GM23248 (cell line): ENCODE results near the gene RAB1A. TPM values are rescaled to one million over a fixed set of nuclear protein-coding genes. Genes with fewer than 3 reads are reported as not detected.

Experiments
- DNase-seq: peaks from one replicate; pipeline ENCODE4 v3.0.0-alpha.2; 2015
- H2AFZ ChIP-seq: fragments of 200-600 bp; sonication (generic); 2 replicates; pipeline ENCODE4 v1.6.1; 2016; ENCODE audit warnings: antibody characterized with exemption
- H3F3A ChIP-seq: fragments of 200-600 bp; sonication (generic); 2 replicates; pipeline ENCODE4 v1.6.1; 2016; ENCODE audit warnings: mild to moderate bottlenecking, antibody characterized with exemption, mixed run types; ENCODE audit not compliant: insufficient read depth
- H3K27ac ChIP-seq: fragments of 200-600 bp; sonication (generic); 2 replicates; pipeline ENCODE4 v1.5.1; 2016; ENCODE audit warnings: mild to moderate bottlenecking
- H3K27me3 ChIP-seq: fragments of 200-600 bp; sonication (generic); replicated peaks from 2 replicates; pipeline ENCODE4 v1.6.1; 2016; ENCODE audit warnings: mild to moderate bottlenecking; ENCODE audit not compliant: insufficient read depth
- H3K36me3 ChIP-seq: fragments of 200-600 bp; sonication (generic); 2 replicates; pipeline ENCODE4 v1.6.1; 2016; ENCODE audit warnings: low read depth, mild to moderate bottlenecking
- H3K4me1 ChIP-seq: fragments of 200-600 bp; sonication (generic); 2 replicates; pipeline ENCODE4 v1.6.1; 2016; ENCODE audit warnings: mild to moderate bottlenecking; ENCODE audit not compliant: insufficient read depth
- H3K4me2 ChIP-seq: fragments of 200-600 bp; sonication (generic); one replicate; pipeline ENCODE4 v1.6.1; 2016; ENCODE audit warnings: mild to moderate bottlenecking; ENCODE audit not compliant: unreplicated experiment
- H3K4me3 ChIP-seq: fragments of 200-600 bp; sonication (generic); 2 replicates; pipeline ENCODE4 v1.5.1; 2016; ENCODE audit warnings: mild to moderate bottlenecking
- H3K79me2 ChIP-seq: fragments of 200-600 bp; sonication (generic); 2 replicates; pipeline ENCODE4 v1.6.1; 2016; ENCODE audit warnings: mild to moderate bottlenecking; ENCODE audit not compliant: insufficient read depth
- H3K9ac ChIP-seq: fragments of 200-600 bp; sonication (generic); 2 replicates; pipeline ENCODE4 v1.6.1; 2016; ENCODE audit warnings: mild to moderate bottlenecking
- H3K9me2 ChIP-seq: fragments of 200-600 bp; sonication (generic); 2 replicates; pipeline ENCODE4 v1.6.1; 2016; ENCODE audit warnings: mixed run types, mild to moderate bottlenecking, moderate library complexity; ENCODE audit not compliant: insufficient read depth
- H3K9me3 ChIP-seq: fragments of 200-600 bp; sonication (generic); one replicate; pipeline ENCODE4 v1.6.1; 2017; ENCODE audit warnings: low read depth
- H4K20me1 ChIP-seq: fragments of 200-600 bp; sonication (generic); 2 replicates; pipeline ENCODE4 v1.6.0; 2016; ENCODE audit not compliant: insufficient read depth
- EZH2 ChIP-seq: fragments of 200-600 bp; sonication (generic); IDR thresholded peaks from 2 replicates; pipeline ENCODE4 v1.6.1; 2018; ENCODE audit warnings: antibody characterized with exemption, mild to moderate bottlenecking; ENCODE audit not compliant: insufficient read depth, poor library complexity, severe bottlenecking
- EZH2phosphoT487 ChIP-seq: fragments of 200-600 bp; sonication (generic); IDR thresholded peaks from 2 replicates; pipeline ENCODE4 v1.6.1; 2018; ENCODE audit warnings: antibody characterized with exemption, moderate library complexity, mild to moderate bottlenecking, low read depth; ENCODE audit not compliant: insufficient read depth
- WGBS, 2 experiments: methylation state at CpG; one replicate each; pipeline ENCODE4 v1.1.6; 2015 to 2017; ENCODE audit warnings: low lambda C conversion rate in 2 of 2, low coverage in 1 of 2; ENCODE audit errors: missing lambda C conversion rate in 2 of 2; 5-methylcytosine and 5-hydroxymethylcytosine counted together
- in situ Hi-C: fragments of 300-500 bp; cut with MboI; formaldehyde crosslinking; loops from 2 replicates; pipeline ENCODE4 v1.15.0; 2020
- polyA plus RNA-seq: library from polyadenylated mRNA; unstranded; fragments of >200 nt; fragmentation: Nextera tagmentation; extraction: Ambion mirVana; gene quantifications from 2 replicates; pipeline ENCODE4 v1.2.1, GENCODE V29; 2016
- total RNA-seq: library from RNA; depleted of rRNA; stranded (reverse); fragments of >200 nt; shearing (Covaris generic); gene quantifications from 2 replicates; pipeline ENCODE4 v1.2.3, GENCODE V29; 2014

RAB1A gene
- total and polyA plus RNA-seq, 2 experiments from 2014 or later: 119 to 303 TPM

GRCh38 chr2:65067806-65068553, 61.9 kb downstream of the RAB1A start:
- no peaks in the 10 kb centered on the region for H3K36me3 ChIP-seq
- peaks cover 50% of the 10 kb centered on the region for H3K79me2 ChIP-seq
- in situ Hi-C loops: loop anchor here (25.0 kb wide), 1 partner anchor 494 kb away; no protein-coding TSS in a partner anchor
- no peak overlapping the region for H3K4me2 ChIP-seq
- no peaks in the 10 kb centered on the region for H3K27me3 ChIP-seq
- TF ChIP-seq EZH2phosphoT487: no peak
- TF ChIP-seq EZH2: no peak
- WGBS, 2 experiments: 76 to 81% methylated on average over 13 to 14 of the region's 14 CpGs
- no peaks in the 10 kb centered on the region for H4K20me1 ChIP-seq
- no peak overlapping the region for H3K27ac ChIP-seq
- no peaks in the 10 kb centered on the region for H3K9me2 ChIP-seq
- no peak for DNase-seq
- H3K4me3 ChIP-seq: no peak overlapping the region
- H2AFZ ChIP-seq: no peak overlapping the region
- no peak overlapping the region for H3K9ac ChIP-seq
- peaks cover 53% of the 10 kb centered on the region for H3F3A ChIP-seq
- H3K9me3 ChIP-seq: no peaks in the 10 kb centered on the region
- peaks cover 39% of the 10 kb centered on the region for H3K4me1 ChIP-seq

DNA sequence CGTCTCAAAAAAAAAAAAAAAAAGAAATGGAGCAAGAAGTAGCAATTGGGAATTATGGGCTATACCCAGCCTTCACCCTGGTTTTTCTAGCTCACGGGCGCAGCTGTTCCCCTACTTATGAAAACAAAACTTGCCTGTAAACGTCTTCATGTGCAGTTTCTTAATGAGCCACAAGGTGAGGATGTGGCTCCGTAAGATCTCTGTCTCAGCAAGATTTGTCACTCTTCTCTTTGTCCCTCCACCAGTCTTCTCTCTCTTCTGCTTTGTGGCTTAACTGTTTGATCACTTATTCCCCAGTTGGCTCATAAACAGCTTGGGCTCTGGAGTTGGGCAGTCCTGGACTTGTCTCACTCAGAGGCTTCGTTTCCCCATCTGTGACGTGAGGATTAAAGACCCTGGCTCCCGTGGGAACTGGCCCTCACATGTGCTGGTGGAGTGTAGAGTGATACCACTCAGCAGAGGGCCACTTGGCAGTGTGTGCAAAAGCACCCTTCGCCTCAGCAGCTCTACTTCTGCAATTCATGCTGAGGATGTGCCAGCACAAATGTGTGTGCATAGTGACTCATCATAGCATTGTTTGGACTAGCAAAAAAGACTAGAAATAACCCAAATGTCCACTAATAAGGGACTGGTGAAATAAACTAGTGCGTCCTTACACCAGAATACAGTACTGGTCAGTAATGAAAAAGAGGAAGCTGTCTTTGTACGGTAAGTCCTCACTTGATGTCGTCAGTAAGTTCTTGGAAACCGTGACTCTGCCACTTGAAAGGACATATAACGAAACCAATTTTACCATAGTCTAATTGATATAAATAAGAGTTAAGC, 65.0 kb downstream of the RAB1A start:
- H3K79me2 ChIP-seq: peaks cover 76% of the 10 kb centered on the region
- peak overlapping the region; percentile 93 for H3K27ac ChIP-seq
- peaks cover 38% of the 10 kb centered on the region for H3F3A ChIP-seq
- H4K20me1 ChIP-seq: no peaks in the 10 kb centered on the region
- peak overlapping the region; percentile 69 for H3K9ac ChIP-seq
- H3K36me3 ChIP-seq: no peaks in the 10 kb centered on the region
- in situ Hi-C loops: loop anchor here (25.0 kb wide), 1 partner anchor 497 kb away; no protein-coding TSS in a partner anchor
- peak overlapping the region; percentile 81 for H3K4me2 ChIP-seq
- no peaks in the 10 kb centered on the region for H3K27me3 ChIP-seq
- 7 to 9% methylated on average over 13 to 14 of the region's 14 CpGs for WGBS, 2 experiments
- TF ChIP-seq EZH2 (no peak), EZH2phosphoT487 (no peak)
- H3K9me2 ChIP-seq: no peaks in the 10 kb centered on the region
- peaks cover 23% of the 10 kb centered on the region for H3K4me1 ChIP-seq
- DNase-seq: peak; percentile 96
- H3K4me3 ChIP-seq: peak overlapping the region; percentile 58
- H2AFZ ChIP-seq: 0 out of 2 replicates have a peak overlapping the region, but pooled peaks have one; percentile 10
- no peaks in the 10 kb centered on the region for H3K9me3 ChIP-seq

DNA sequence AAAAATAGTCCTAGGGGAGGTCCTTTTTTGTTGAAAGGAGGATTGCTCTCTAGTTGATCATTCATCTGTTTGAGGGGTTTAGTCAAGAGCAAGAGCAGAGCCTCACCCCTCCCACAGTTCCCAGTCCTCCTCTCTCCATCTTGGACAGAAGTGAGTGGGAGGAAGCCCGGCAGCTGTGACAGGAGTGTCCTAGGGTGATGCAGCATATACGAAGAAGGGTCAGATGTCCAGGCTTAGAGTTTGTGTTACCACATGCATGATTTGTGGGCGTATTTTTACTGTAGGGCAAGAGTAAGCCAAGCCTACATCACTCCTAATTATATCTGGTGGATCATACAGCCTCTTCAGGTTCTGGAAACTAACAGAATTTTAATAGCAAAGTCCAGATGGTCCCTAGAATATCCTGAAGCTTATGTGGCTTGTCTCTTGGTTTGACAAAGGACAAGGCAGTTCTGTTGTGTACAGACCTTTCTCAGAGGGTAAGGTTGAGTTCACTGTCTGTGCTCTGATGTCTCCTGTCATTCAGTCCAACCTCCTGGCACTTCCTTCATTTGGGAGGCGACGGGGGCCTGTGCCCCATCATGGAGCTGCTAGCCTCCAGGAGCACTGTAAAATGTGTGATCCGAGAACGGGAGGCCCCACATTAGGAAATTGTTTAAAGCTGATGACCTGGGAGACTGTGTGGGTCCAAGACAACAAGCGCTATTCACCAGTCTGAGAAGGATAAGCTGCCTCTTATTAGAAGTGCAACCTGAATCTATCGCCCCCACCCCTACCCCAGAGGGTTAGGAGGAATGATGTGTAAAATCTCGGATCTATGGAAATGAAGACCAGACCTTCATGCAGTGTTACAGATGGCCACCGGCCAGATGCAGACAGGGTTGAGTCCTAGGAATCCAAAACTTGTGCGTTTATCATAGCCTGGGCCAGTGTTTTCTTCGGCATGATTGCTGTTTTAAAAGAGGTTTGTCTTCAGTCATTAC, 66.8 kb downstream of the RAB1A start:
- in situ Hi-C loops: loop anchor here (25.0 kb wide), 1 partner anchor 499 kb away; no protein-coding TSS in a partner anchor
- TF ChIP-seq EZH2phosphoT487 (no peak), EZH2 (no peak)

More for the DNA sequence above, 66.8 kb downstream of the RAB1A start:
- H3K4me2 ChIP-seq: no peak overlapping the region
- DNase-seq: peak; percentile 27
- no peaks in the 10 kb centered on the region for H3K27me3 ChIP-seq
- no peak overlapping the region for H2AFZ ChIP-seq
- no peaks in the 10 kb centered on the region for H4K20me1 ChIP-seq
- no peaks in the 10 kb centered on the region for H3K36me3 ChIP-seq
- peaks cover 35% of the 10 kb centered on the region for H3F3A ChIP-seq
- 67% methylated on average over 13 of the region's 13 CpGs for WGBS, 2 experiments
- H3K9me2 ChIP-seq: no peaks in the 10 kb centered on the region
- H3K9me3 ChIP-seq: no peaks in the 10 kb centered on the region
- H3K79me2 ChIP-seq: peaks cover 76% of the 10 kb centered on the region
- H3K4me3 ChIP-seq: no peak overlapping the region
- no peak overlapping the region; the same call in 1 of the 2 replicates for H3K27ac ChIP-seq
- no peak overlapping the region for H3K9ac ChIP-seq
- peaks cover 21% of the 10 kb centered on the region for H3K4me1 ChIP-seq
